ENCODE measurements around the gene PRSS27. TPM values are rescaled to one million over a fixed set of nuclear protein-coding genes. Genes with fewer than 3 reads are reported as not detected.

The PRSS27 gene
- total RNA-seq, 2 donors from 2014 or later = 3.7 to 4.2 TPM

GRCh38 chr16:2752035-2752849, 32.2 kb upstream of the PRSS27 start, which contains the start of gene SRRM2:
TSS of gene SRRM2 (plus strand) at chr16:2752638. CDS start at chr16:2756365, 3,727 bp downstream.
- H3K27me3 Mint-ChIP-seq (ENCODE audit: insufficient read depth) = no peaks in the 10 kb centered on the region
- peak within 1 kb of the TSS; percentile 94 for H3K4me3 Mint-ChIP-seq
- DNase-seq = peak; percentile 98
- peak within 1 kb of the TSS; percentile 99 for H3K27ac ChIP-seq (ENCODE audit: low read depth, low read length)
- H3K4me1 ChIP-seq (ENCODE audit: control insufficient read depth, insufficient read depth, low read length) = no peaks in the 10 kb centered on the region
- 0% methylated on average over 65 to 99 of the region's 99 CpGs for WGBS, 2 experiments (ENCODE audit: insufficient coverage in 1 of 2, insufficient read length in 1 of 2)
- H3K4me1 Mint-ChIP-seq = peaks cover 26% of the 10 kb centered on the region
- TF ChIP-seq CTCF (conservative IDR thresholded peaks at IDR 0.05) = no peak
- peaks cover 49% of the 10 kb centered on the region for H3K36me3 Mint-ChIP-seq (ENCODE audit: low read depth)
- H3K4me3 ChIP-seq (ENCODE audit: low read length) = peak within 1 kb of the TSS; percentile 94
- peak within 1 kb of the TSS; percentile 99 for H3K27ac Mint-ChIP-seq
- no peaks in the 10 kb centered on the region for H3K9me3 ChIP-seq (ENCODE audit: control insufficient read depth, low read length)
- peaks cover 27% of the 10 kb centered on the region for H3K36me3 ChIP-seq (ENCODE audit: control insufficient read depth, insufficient read depth, low read length)
- no peaks in the 10 kb centered on the region for H3K9me3 Mint-ChIP-seq
- peak within 1 kb of the TSS; percentile 93 for H3K9ac ChIP-seq (ENCODE audit: extremely low read depth, low read length, poor library complexity, severe bottlenecking)
- no peaks in the 10 kb centered on the region for H3K27me3 ChIP-seq (ENCODE audit: control insufficient read depth, insufficient read depth, low read length, poor library complexity, severe bottlenecking)

- Mint-ChIP-seq H3K9me3 (no peaks in the 10 kb centered on the region), H3K27me3 (ENCODE audit: insufficient read depth) (no peaks in the 10 kb centered on the region), H3K4me3 (peak overlapping the region; percentile 94), H3K36me3 (ENCODE audit: low read depth) (peaks cover 43% of the 10 kb centered on the region), H3K4me1 (peaks cover 26% of the 10 kb centered on the region), H3K27ac (peak overlapping the region; percentile 99)
- Histone ChIP-seq H3K9me3 (ENCODE audit: control insufficient read depth, low read length) (no peaks in the 10 kb centered on the region), H3K9ac (ENCODE audit: extremely low read depth, low read length, poor library complexity, severe bottlenecking) (peak overlapping the region; percentile 93), H3K36me3 (ENCODE audit: control insufficient read depth, insufficient read depth, low read length) (peaks cover 21% of the 10 kb centered on the region), H3K27me3 (ENCODE audit: control insufficient read depth, insufficient read depth, low read length, poor library complexity, severe bottlenecking) (no peaks in the 10 kb centered on the region), H3K4me3 (ENCODE audit: low read length) (peak overlapping the region; percentile 83), H3K4me1 (ENCODE audit: control insufficient read depth, insufficient read depth, low read length) (no peaks in the 10 kb centered on the region), H3K27ac (ENCODE audit: low read depth, low read length) (peak overlapping the region; percentile 99)
- DNase-seq = peak; percentile 93
- TF ChIP-seq CTCF (conservative IDR thresholded peaks at IDR 0.05) = no peak
- 22 to 26% methylated on average over 21 to 23 of the region's 23 CpGs for WGBS, 2 experiments (ENCODE audit: insufficient coverage in 1 of 2, insufficient read length in 1 of 2)
Observed at GRCh38 chr16:2751577-2752034, 31.6 kb upstream of the PRSS27 start.

GRCh38 chr16:2749936-2750335, 29.9 kb upstream of the PRSS27 start:
- Mint-ChIP-seq H3K27ac (no peak overlapping the region), H3K36me3 (ENCODE audit: low read depth) (peaks cover 29% of the 10 kb centered on the region), H3K4me1 (peaks cover 15% of the 10 kb centered on the region), H3K27me3 (ENCODE audit: insufficient read depth) (no peaks in the 10 kb centered on the region), H3K4me3 (no peak overlapping the region), H3K9me3 (no peaks in the 10 kb centered on the region)
- no peaks in the 10 kb centered on the region for H3K4me1 ChIP-seq (ENCODE audit: control insufficient read depth, insufficient read depth, low read length)
- H3K9ac ChIP-seq (ENCODE audit: extremely low read depth, low read length, poor library complexity, severe bottlenecking) = no peak overlapping the region
- no peak overlapping the region for H3K27ac ChIP-seq (ENCODE audit: low read depth, low read length)
- H3K4me3 ChIP-seq (ENCODE audit: low read length) = no peak overlapping the region
- H3K27me3 ChIP-seq (ENCODE audit: control insufficient read depth, insufficient read depth, low read length, poor library complexity, severe bottlenecking) = no peaks in the 10 kb centered on the region
- no peak for TF ChIP-seq CTCF (conservative IDR thresholded peaks at IDR 0.05)
- peaks cover 6% of the 10 kb centered on the region for H3K36me3 ChIP-seq (ENCODE audit: control insufficient read depth, insufficient read depth, low read length)
- no peaks in the 10 kb centered on the region for H3K9me3 ChIP-seq (ENCODE audit: control insufficient read depth, low read length)
- DNase-seq = no peak
- 94 to 96% methylated on average over 6 of the region's 6 CpGs for WGBS, 2 experiments (ENCODE audit: insufficient coverage in 1 of 2, insufficient read length in 1 of 2)

Data from endodermal cell (in vitro differentiated cells).